KMS-11 (cell line): Measurements from ENCODE around the gene VAPB.

Experiments
- H2AFZ ChIP-seq: fragments of 200-600 bp; sonication (generic); 2 replicates; pipeline ENCODE4 v1.6.1; 2016; ENCODE audit warnings: antibody characterized with exemption, mixed run types, low read depth
- H3K27ac ChIP-seq: fragments of 200-600 bp; sonication (generic); 2 replicates; pipeline ENCODE4 v1.6.1; 2016; ENCODE audit warnings: mild to moderate bottlenecking, mixed run types
- H3K27me3 ChIP-seq: fragments of 200-600 bp; sonication (generic); 2 replicates; pipeline ENCODE4 v1.6.1; 2017; ENCODE audit warnings: mild to moderate bottlenecking, low read depth, mixed run types, moderate library complexity; ENCODE audit not compliant: insufficient read depth
- H3K36me3 ChIP-seq: fragments of 200-600 bp; sonication (generic); 2 replicates; pipeline ENCODE4 v1.6.1; 2017; ENCODE audit warnings: mild to moderate bottlenecking, mixed run types; ENCODE audit not compliant: insufficient read depth
- H3K4me1 ChIP-seq: fragments of 200-600 bp; sonication (generic); 2 replicates; pipeline ENCODE4 v1.6.1; 2016; ENCODE audit warnings: mild to moderate bottlenecking, low read depth, mixed run types; ENCODE audit not compliant: poor library complexity, severe bottlenecking
- H3K4me2 ChIP-seq: fragments of 200-600 bp; sonication (generic); 2 replicates; pipeline ENCODE4 v1.7.0; 2016; ENCODE audit warnings: mild to moderate bottlenecking, mixed run types
- H3K4me3 ChIP-seq: fragments of 200-600 bp; sonication (generic); IDR thresholded peaks from 2 replicates; pipeline ENCODE4 v1.6.1; 2017; ENCODE audit warnings: low read depth, low read length, mixed read lengths; ENCODE audit not compliant: insufficient read depth
- H3K79me2 ChIP-seq: fragments of 200-600 bp; sonication (generic); 2 replicates; pipeline ENCODE4 v1.6.1; 2016; ENCODE audit warnings: low read depth, mixed run types; ENCODE audit not compliant: insufficient read depth
- H3K9ac ChIP-seq: fragments of 200-600 bp; sonication (generic); 2 replicates; pipeline ENCODE4 v1.6.1; 2016; ENCODE audit warnings: mild to moderate bottlenecking, mixed run types
- H4K20me1 ChIP-seq: fragments of 200-600 bp; sonication (generic); 2 replicates; pipeline ENCODE4 v1.6.1; 2016; ENCODE audit warnings: mild to moderate bottlenecking, mixed run types; ENCODE audit not compliant: insufficient read depth
- CTCF ChIP-seq: fragments of 200-600 bp; sonication (generic); conservative IDR thresholded peaks from 2 replicates; pipeline ENCODE4 v1.6.1; 2017; ENCODE audit warnings: low read depth, mild to moderate bottlenecking, antibody characterized with exemption, low read length, moderate library complexity, mixed read lengths

Gene VAPB

GRCh38 chr20:58416057-58416456 lies 27.0 kb downstream of the VAPB start:
- H3K27ac ChIP-seq: no peak overlapping the region
- no peak overlapping the region for H3K9ac ChIP-seq
- no peak overlapping the region for H3K4me2 ChIP-seq
- no peak overlapping the region for H2AFZ ChIP-seq
- no peaks in the 10 kb centered on the region for H3K4me1 ChIP-seq
- H3K36me3 ChIP-seq: no peaks in the 10 kb centered on the region; the same call in 1 of the 2 replicates
- no peak overlapping the region for H3K4me3 ChIP-seq
- 0 out of 2 replicates have a peak, but pooled peaks cover 2% of the 10 kb centered on the region for H4K20me1 ChIP-seq
- peaks cover 58% of the 10 kb centered on the region for H3K79me2 ChIP-seq
- TF ChIP-seq CTCF: no peak
- no peaks in the 10 kb centered on the region for H3K27me3 ChIP-seq

GRCh38 chr20:58416835-58417234 lies 27.8 kb downstream of the VAPB start:
- Histone ChIP-seq H3K36me3 (no peaks in the 10 kb centered on the region; the same call in 1 of the 2 replicates), H3K4me1 (no peaks in the 10 kb centered on the region), H2AFZ (no peak overlapping the region), H3K27ac (no peak overlapping the region), H3K4me3 (no peak overlapping the region), H3K27me3 (no peaks in the 10 kb centered on the region), H3K4me2 (no peak overlapping the region), H3K9ac (no peak overlapping the region), H4K20me1 (no peaks in the 10 kb centered on the region), H3K79me2 (peaks cover 50% of the 10 kb centered on the region)
- TF ChIP-seq CTCF: no peak

- Histone ChIP-seq H2AFZ (no peak overlapping the region), H3K4me2 (no peak overlapping the region), H3K4me1 (no peaks in the 10 kb centered on the region), H4K20me1 (no peaks in the 10 kb centered on the region), H3K36me3 (no peaks in the 10 kb centered on the region; the same call in 1 of the 2 replicates), H3K79me2 (peaks cover 44% of the 10 kb centered on the region), H3K27me3 (no peaks in the 10 kb centered on the region), H3K4me3 (no peak overlapping the region), H3K9ac (no peak overlapping the region), H3K27ac (no peak overlapping the region)
- no peak for TF ChIP-seq CTCF
Observed at GRCh38 chr20:58417438-58417837, 28.4 kb downstream of the VAPB start.

GRCh38 chr20:58418949-58419748 lies 30.1 kb downstream of the VAPB start:
- Histone ChIP-seq H3K4me3 (no peak overlapping the region), H3K4me1 (no peaks in the 10 kb centered on the region), H3K27me3 (no peaks in the 10 kb centered on the region), H2AFZ (no peak overlapping the region), H3K4me2 (no peak overlapping the region), H3K36me3 (no peaks in the 10 kb centered on the region; the same call in 1 of the 2 replicates), H3K79me2 (peaks cover 45% of the 10 kb centered on the region), H3K27ac (no peak overlapping the region), H3K9ac (no peak overlapping the region), H4K20me1 (no peaks in the 10 kb centered on the region)
- TF ChIP-seq CTCF: no peak
